ENCODE data around the gene REXO4. TPM values are rescaled to one million over a fixed set of nuclear protein-coding genes. Genes with fewer than 3 reads are reported as not detected.

Gene REXO4
- total and polyA plus RNA-seq, 7 experiments from 2014 or later: 14.0 to 44.1 (median 28.6) TPM

DNA sequence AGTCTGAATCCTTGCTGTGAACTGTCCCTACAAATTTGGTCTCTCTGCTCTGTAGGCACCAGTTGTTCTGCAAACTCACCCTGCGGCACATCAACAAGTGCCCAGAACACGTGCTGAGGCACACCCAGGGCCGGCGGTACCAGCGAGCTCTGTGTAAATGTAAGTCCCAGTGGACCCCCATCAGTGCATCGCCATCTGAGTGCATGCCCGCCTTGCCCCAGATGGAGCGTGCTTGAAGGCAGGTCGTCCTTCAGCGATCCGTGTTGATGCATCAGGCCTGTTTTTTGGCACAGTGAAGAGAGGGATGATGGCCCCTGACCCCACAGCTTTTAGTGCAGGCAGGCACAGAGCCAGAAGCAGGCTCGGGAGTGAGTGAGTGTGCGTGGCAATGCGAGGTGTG, 60.2 kb downstream of the REXO4 start:
- peak overlapping the region; percentile 64 for H3K4me3 ChIP-seq (ENCODE audit: low read length)
- Mint-ChIP-seq H3K4me1 (peaks cover 18 to 42% (median 28%) of the 10 kb centered on the region in 7 donors), H3K9me3 (no peaks in the 10 kb centered on the region), H3K4me3 (peak overlapping the region; percentile 75 to 94 (median 88)), H3K27me3 (no peaks in the 10 kb centered on the region), H3K36me3 (peaks cover 3 to 26% (median 12%) of the 10 kb centered on the region in 5 donors), H3K27ac (peak overlapping the region in 8 of 9 donors; percentile 26 to 82 (median 74))
- H3K27ac ChIP-seq (ENCODE audit: low read depth, low read length): peak overlapping the region; percentile 91
- peaks cover 9 to 76% (median 20%) of the 10 kb centered on the region in 3 experiments for H3K36me3 ChIP-seq (ENCODE audit: control insufficient read depth in 2 of 3, insufficient read depth in 3 of 3, low read length in 3 of 3)
- DNase-seq (no peak), ATAC-seq (no peak)
- ChIA-PET POLR2A (interaction anchor here (1.0 to 10.5 kb wide), 8 partner anchors 11 to 122 kb away, joined by 3 to 185 read pairs (median 7); partner anchors contain the start of genes MED22, RPL7A, SURF4 and SURF6), CTCF (interaction anchor here (0.6 to 3.4 kb wide), 2 partner anchors 14 to 165 kb away, joined by 4 to 14 read pairs; no protein-coding TSS in a partner anchor)
- intact Hi-C loops (cut with micrococcal nuclease): loop anchor here (2.0 to 5.0 kb wide), 5 partner anchors 13 to 235 kb away; partner anchors contain the start of gene RALGDS (in 1 of the 2)
- peaks cover 12 to 28% of the 10 kb centered on the region in 2 donors for H3K4me1 ChIP-seq (ENCODE audit: control insufficient read depth in 2 of 2, insufficient read depth in 2 of 2, low read length in 2 of 2)
- no peaks in the 10 kb centered on the region for H3K9me3 ChIP-seq (ENCODE audit: control insufficient read depth in 2 of 3, low read length in 3 of 3)
- no peaks in the 10 kb centered on the region for H3K27me3 ChIP-seq (ENCODE audit: control insufficient read depth in 2 of 2, insufficient read depth in 2 of 2, low read length in 2 of 2)

DNA sequence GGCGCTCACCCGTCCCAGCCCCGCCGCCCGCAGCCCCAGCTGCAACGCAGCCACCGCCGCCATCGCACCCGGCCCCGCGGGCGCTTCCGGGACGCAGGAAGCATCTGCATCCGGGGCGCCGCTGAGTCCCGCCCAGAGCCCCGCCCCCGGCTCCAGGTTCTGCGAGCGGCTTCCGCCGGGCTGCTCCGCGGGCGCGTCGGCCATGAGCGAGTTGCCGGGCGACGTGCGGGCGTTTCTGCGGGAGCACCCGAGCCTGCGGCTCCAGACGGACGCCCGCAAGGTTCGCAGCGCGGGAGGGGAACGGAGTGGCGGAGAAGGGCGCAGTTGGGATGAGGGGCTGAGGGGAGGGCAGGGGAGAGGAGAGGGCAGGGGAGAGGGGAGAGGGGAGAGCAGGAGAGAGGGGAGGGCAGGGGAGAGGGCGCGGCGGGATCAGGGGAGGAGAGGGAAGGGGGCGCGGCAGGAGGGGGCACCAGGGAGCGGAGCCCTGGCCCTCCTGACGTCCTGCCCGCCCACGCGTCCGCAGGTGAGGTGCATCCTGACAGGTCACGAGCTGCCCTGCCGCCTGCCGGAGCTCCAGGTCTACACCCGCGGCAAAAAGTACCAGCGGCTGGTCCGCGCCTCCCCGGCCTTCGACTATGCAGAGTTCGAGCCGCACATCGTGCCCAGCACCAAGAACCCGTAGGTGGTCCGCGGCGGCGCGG, 61.3 kb downstream of the REXO4 start, which contains the start of the genes SURF1 and SURF2:
SURF1 (minus strand) TSS at position 97 of the 701 bp plus-strand sequence; CDS start at position 63, 34 bp downstream.
SURF2 (plus strand) TSS at position 160 of the 701 bp plus-strand sequence; CDS start at position 203, 43 bp downstream.
- Histone ChIP-seq H3K4me1 (ENCODE audit: control insufficient read depth in 2 of 2, insufficient read depth in 2 of 2, low read length in 2 of 2) (peaks cover 12 to 28% of the 10 kb centered on the region in 2 donors), H3K9me3 (ENCODE audit: control insufficient read depth in 2 of 3, low read length in 3 of 3) (no peaks in the 10 kb centered on the region), H3K27ac (ENCODE audit: low read depth, low read length) (peak within 1 kb of the TSS; percentile 91), H3K36me3 (ENCODE audit: control insufficient read depth in 2 of 3, insufficient read depth in 3 of 3, low read length in 3 of 3) (peaks cover 14 to 76% (median 24%) of the 10 kb centered on the region in 3 experiments), H3K4me3 (ENCODE audit: low read length) (peak within 1 kb of the TSS; percentile 64), H3K27me3 (ENCODE audit: control insufficient read depth in 2 of 2, insufficient read depth in 2 of 2, low read length in 2 of 2) (no peaks in the 10 kb centered on the region)
- ATAC-seq (peak; percentile 96), DNase-seq (peak; percentile 77 to 92 (median 87))
- Mint-ChIP-seq H3K27me3 (no peaks in the 10 kb centered on the region), H3K4me3 (peak within 1 kb of the TSS; percentile 80 to 94 (median 89)), H3K4me1 (peaks cover 20 to 42% (median 28%) of the 10 kb centered on the region in 7 donors), H3K9me3 (no peaks in the 10 kb centered on the region), H3K36me3 (peaks cover 1 to 28% (median 14%) of the 10 kb centered on the region in 5 donors), H3K27ac (peak within 1 kb of the TSS; percentile 72 to 91 (median 84))
- ChIA-PET POLR2A (interaction anchor here (0.6 to 10.5 kb wide), 13 partner anchors 10 to 808 kb away, joined by 3 to 185 read pairs (median 4); partner anchors contain the start of genes CACFD1, GTF3C5, MED22 and RNU6ATAC), CTCF (interaction anchor here (0.7 to 3.4 kb wide), 5 partner anchors 9 to 171 kb away, joined by 3 to 14 read pairs (median 7); partner anchors contain the start of genes MED22 and RPL7A)
- intact Hi-C loops (cut with micrococcal nuclease): loop anchor here (1.0 to 5.0 kb wide), 12 partner anchors 8 to 234 kb away; partner anchors contain the start of genes MED22 (in 2 of the 2), RPL7A (in 2 of the 2), SLC2A6 (in 2 of the 2) and STKLD1 (in 2 of the 2)

Other genes with a start within 250 kb of the REXO4 start
- not detected for gene OBP2B, start 208.8 kb downstream of the REXO4 start, total RNA-seq
- gene OBP2B, start 208.8 kb downstream of the REXO4 start, polyA plus RNA-seq: not detected
- 1 to 10 TPM in 2 of 5 experiments, not detected in 3; 1.7 to 3.3 TPM for gene ABO, start 142.8 kb downstream of the REXO4 start, total RNA-seq
- gene ABO, start 142.8 kb downstream of the REXO4 start, polyA plus RNA-seq: not detected
- 10 to 100 TPM; 15.4 to 33.5 (median 23.4) TPM for gene SURF6, start 81.8 kb downstream of the REXO4 start, total RNA-seq
- gene SURF6, start 81.8 kb downstream of the REXO4 start, polyA plus RNA-seq: 10 to 100 TPM in 1 of 2 donors, 1 to 10 TPM in 1; 9.8 to 18.7 TPM
- gene MED22, start 69.9 kb downstream of the REXO4 start, total RNA-seq: 10 to 100 TPM; 26.5 to 44.6 (median 32.8) TPM
- 10 to 100 TPM; 13.5 to 20.2 TPM for gene MED22, start 69.9 kb downstream of the REXO4 start, polyA plus RNA-seq
- 1,000 to 10,000 TPM; 2,002 to 2,815 (median 2,428) TPM for gene RPL7A, start 69.8 kb downstream of the REXO4 start, total RNA-seq
- gene RPL7A, start 69.8 kb downstream of the REXO4 start, polyA plus RNA-seq: 1,000 to 10,000 TPM; 1,347 to 1,421 TPM
- gene SURF1, start 61.5 kb downstream of the REXO4 start, total RNA-seq: 10 to 100 TPM; 40.5 to 53.5 (median 47.9) TPM
- 100 to 1,000 TPM in 1 of 2 donors, 10 to 100 TPM in 1; 96.1 to 128 TPM for gene SURF1, start 61.5 kb downstream of the REXO4 start, polyA plus RNA-seq
- 10 to 100 TPM; 15.0 to 23.5 (median 15.6) TPM for gene SURF2, start 61.5 kb downstream of the REXO4 start, total RNA-seq
- gene SURF2, start 61.5 kb downstream of the REXO4 start, polyA plus RNA-seq: 10 to 100 TPM; 28.1 to 44.5 TPM
- 100 to 1,000 TPM in 1 of 5 experiments, 10 to 100 TPM in 4; 72.5 to 196 (median 75.1) TPM for gene SURF4, start 42.0 kb downstream of the REXO4 start, total RNA-seq
- gene SURF4, start 42.0 kb downstream of the REXO4 start, polyA plus RNA-seq: 100 to 1,000 TPM in 1 of 2 donors, 10 to 100 TPM in 1; 99.5 to 121 TPM
- gene STKLD1, start 41.6 kb downstream of the REXO4 start, total RNA-seq: 1 to 10 TPM; 1.1 to 1.8 (median 1.5) TPM
- gene STKLD1, start 41.6 kb downstream of the REXO4 start, polyA plus RNA-seq: under 1 TPM in 1 of 2 donors, not detected in 1; 0.78 TPM
- 1 to 10 TPM; 1.6 to 3.1 (median 2.5) TPM for gene ADAMTS13, start 4.4 kb upstream of the REXO4 start, total RNA-seq
- gene ADAMTS13, start 4.4 kb upstream of the REXO4 start, polyA plus RNA-seq: under 1 TPM; 0.07 to 0.35 TPM
- 1 to 10 TPM in 4 of 5 experiments, under 1 TPM in 1; 0.56 to 4.7 (median 3.1) TPM for gene CACFD1, start 42.0 kb upstream of the REXO4 start, total RNA-seq
- 1 to 10 TPM; 2.5 to 3.7 TPM for gene CACFD1, start 42.0 kb upstream of the REXO4 start, polyA plus RNA-seq
- 10 to 100 TPM in 1 of 5 experiments, 1 to 10 TPM in 4; 2.4 to 34.7 (median 3.6) TPM for gene SLC2A6, start 61.1 kb upstream of the REXO4 start, total RNA-seq
- 1 to 10 TPM; 2.6 TPM for gene SLC2A6, start 61.1 kb upstream of the REXO4 start, polyA plus RNA-seq
- gene MYMK, start 106.9 kb upstream of the REXO4 start, total RNA-seq: not detected
- not detected for gene MYMK, start 106.9 kb upstream of the REXO4 start, polyA plus RNA-seq
- gene ADAMTSL2, start 116.7 kb upstream of the REXO4 start, total RNA-seq: 1 to 10 TPM in 1 of 5 experiments, under 1 TPM in 3, not detected in 1; 0.69 to 2.7 (median 0.81) TPM
- gene ADAMTSL2, start 116.7 kb upstream of the REXO4 start, polyA plus RNA-seq: under 1 TPM; 0.16 to 0.19 TPM
- not detected for gene FAM163B, start 191.4 kb upstream of the REXO4 start, total RNA-seq
- not detected for gene FAM163B, start 191.4 kb upstream of the REXO4 start, polyA plus RNA-seq
- 1 to 10 TPM in 1 of 5 experiments, under 1 TPM in 3, not detected in 1; 0.08 to 1.2 (median 0.14) TPM for gene DBH, start 218.4 kb upstream of the REXO4 start, total RNA-seq
- gene DBH, start 218.4 kb upstream of the REXO4 start, polyA plus RNA-seq: under 1 TPM; 0.14 to 0.38 TPM

Measured in naive thymus-derived CD4-positive, alpha-beta T cell (primary cell).